ENCODE measurements around the gene DNAH9.
"Not testable (repeated sequence)": the region's sequence is repeated elsewhere in the genome, so short reads cannot be mapped to it uniquely, and the experiment has no call there.

Gene DNAH9

GRCh38 chr17:11925262-11926021 lies 327.2 kb downstream of the DNAH9 start:
- DNase-seq, result no peak

GRCh38 chr17:11928436-11928835 lies 330.2 kb downstream of the DNAH9 start:
- DNase-seq, result no peak

GRCh38 chr17:11932337-11932898 lies 334.1 kb downstream of the DNAH9 start:
- no peak for DNase-seq

GRCh38 chr17:11935734-11936406 lies 337.6 kb downstream of the DNAH9 start:
- peak; percentile 32 for DNase-seq

- DNase-seq, result no peak
Observed at GRCh38 chr17:11940904-11941303, 342.6 kb downstream of the DNAH9 start.

- not testable (repeated sequence) for DNase-seq
Observed at GRCh38 chr17:11943086-11943485, 344.8 kb downstream of the DNAH9 start.

GRCh38 chr17:11943759-11944347 lies 345.6 kb downstream of the DNAH9 start:
- DNase-seq, result no peak

- no peak for DNase-seq
Observed at GRCh38 chr17:11944587-11944986, 346.3 kb downstream of the DNAH9 start.

- DNase-seq, result peak; percentile 54
Observed at GRCh38 chr17:11948789-11949188, 350.5 kb downstream of the DNAH9 start.

- DNase-seq, result not testable (repeated sequence)
Observed at GRCh38 chr17:11949571-11949970, 351.3 kb downstream of the DNAH9 start.

GRCh38 chr17:11950771-11951519 lies 352.7 kb downstream of the DNAH9 start:
- no peak for DNase-seq

GRCh38 chr17:11952610-11953009 lies 354.3 kb downstream of the DNAH9 start:
- no peak for DNase-seq

- no peak for DNase-seq
Observed at GRCh38 chr17:11953924-11954323, 355.7 kb downstream of the DNAH9 start.

- no peak for DNase-seq
Observed at GRCh38 chr17:11954936-11955335, 356.7 kb downstream of the DNAH9 start.

- no peak for DNase-seq
Observed at GRCh38 chr17:11969565-11969964, 371.3 kb downstream of the DNAH9 start.

- DNase-seq, result not testable (repeated sequence)
Observed at GRCh38 chr17:11972741-11973140, 374.5 kb downstream of the DNAH9 start.

- DNase-seq, result no peak
Observed at GRCh38 chr17:11979795-11980194, 381.5 kb downstream of the DNAH9 start.

- DNase-seq, result no peak
Observed at GRCh38 chr17:11980813-11981212, 382.5 kb downstream of the DNAH9 start.

GRCh38 chr17:11981862-11982261 lies 383.6 kb downstream of the DNAH9 start:
- no peak for DNase-seq

- DNase-seq, result no peak
Observed at GRCh38 chr17:11986179-11986941, 388.1 kb downstream of the DNAH9 start.

- DNase-seq, result peak; percentile 39
Observed at GRCh38 chr17:11986942-11987329, 388.7 kb downstream of the DNAH9 start.

GRCh38 chr17:11990363-11990983 lies 392.2 kb downstream of the DNAH9 start:
- DNase-seq, result no peak
